Vagina (tissue), 2 donors: Measurements from ENCODE around the gene SGSM1.

Experiments
- POLR2A ChIP-seq, 2 donors: fragments of 450-650 bp; IDR thresholded peaks; one replicate each; pipeline ENCODE4 v1.6.1; 2017; ENCODE audit warnings: antibody characterized with exemption in 2 of 2, mild to moderate bottlenecking in 2 of 2, moderate library complexity in 2 of 2
- POLR2AphosphoS5 ChIP-seq, 2 donors: sonication (generic); formaldehyde crosslinking; IDR thresholded peaks; one replicate each; pipeline ENCODE4 v1.9.0; 2017; ENCODE audit warnings: antibody characterized with exemption in 2 of 2, mild to moderate bottlenecking in 2 of 2, low read depth in 1 of 2; ENCODE audit not compliant: insufficient read depth in 1 of 2
- TF ChIP-seq, protein P1 (sequence below), 3 experiments: fragments of 450-650 bp in 2 of 3; fragments of 200-600 bp in 1 of 3; sonication (generic) in 1 of 3; IDR thresholded peaks; one replicate each; pipeline ENCODE4 v1.5.1; 2017 to 2019; ENCODE audit warnings: antibody characterized with exemption in 3 of 3, mild to moderate bottlenecking in 2 of 3, moderate library complexity in 2 of 3

- no peak for TF ChIP-seq POLR2AphosphoS5 (IDR thresholded peaks at IDR 0.05; ENCODE audit: insufficient read depth in 1 of 2, low read depth in 1 of 2)
- TF ChIP-seq, protein P1, sequence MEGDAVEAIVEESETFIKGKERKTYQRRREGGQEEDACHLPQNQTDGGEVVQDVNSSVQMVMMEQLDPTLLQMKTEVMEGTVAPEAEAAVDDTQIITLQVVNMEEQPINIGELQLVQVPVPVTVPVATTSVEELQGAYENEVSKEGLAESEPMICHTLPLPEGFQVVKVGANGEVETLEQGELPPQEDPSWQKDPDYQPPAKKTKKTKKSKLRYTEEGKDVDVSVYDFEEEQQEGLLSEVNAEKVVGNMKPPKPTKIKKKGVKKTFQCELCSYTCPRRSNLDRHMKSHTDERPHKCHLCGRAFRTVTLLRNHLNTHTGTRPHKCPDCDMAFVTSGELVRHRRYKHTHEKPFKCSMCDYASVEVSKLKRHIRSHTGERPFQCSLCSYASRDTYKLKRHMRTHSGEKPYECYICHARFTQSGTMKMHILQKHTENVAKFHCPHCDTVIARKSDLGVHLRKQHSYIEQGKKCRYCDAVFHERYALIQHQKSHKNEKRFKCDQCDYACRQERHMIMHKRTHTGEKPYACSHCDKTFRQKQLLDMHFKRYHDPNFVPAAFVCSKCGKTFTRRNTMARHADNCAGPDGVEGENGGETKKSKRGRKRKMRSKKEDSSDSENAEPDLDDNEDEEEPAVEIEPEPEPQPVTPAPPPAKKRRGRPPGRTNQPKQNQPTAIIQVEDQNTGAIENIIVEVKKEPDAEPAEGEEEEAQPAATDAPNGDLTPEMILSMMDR (IDR thresholded peaks at IDR 0.05): no peak
- TF ChIP-seq POLR2A (IDR thresholded peaks at IDR 0.05): no peak
These were observed 77.4 kb downstream of the SGSM1 start for GRCh38 chr22:24883432-24883831.
